HEK293 (cell line): ENCODE data around the gene HNF1A.

Experiments
- CTCF ChIA-PET: fragments of 350-600 bp; formaldehyde crosslinking; extraction: SDS; loops from one replicate; lab custom pipeline; 2021; ENCODE audit warnings: antibody characterized with exemption; lab: Yijun Ruan, JAX
- POLR2A ChIA-PET: fragments of 300-600 bp; formaldehyde crosslinking; extraction: SDS; loops from one replicate; lab custom pipeline; 2020; ENCODE audit warnings: antibody characterized with exemption, inconsistent platforms; lab: Yijun Ruan, JAX
- H3K27ac ChIP-seq: fragments of 200-500 bp; sonication (Bioruptor generic); 2 replicates; pipeline ENCODE4 v1.5.1; 2014; ENCODE audit warnings: low read depth, low read length, control low read depth, inconsistent platforms; ENCODE audit errors: extremely low read depth
- H3K36me3 ChIP-seq, 2 experiments: fragments of 200-500 bp in 1 of 2; sonication (Bioruptor generic) in 1 of 2; 1 replicate in 1 of 2; 2 replicates in 1 of 2; pipeline ENCODE4 v1.5.1; 2014 to 2017; ENCODE audit warnings: inconsistent platforms in 2 of 2, low read length in 2 of 2; ENCODE audit not compliant: control insufficient read depth in 2 of 2, insufficient read depth in 1 of 2
- H3K4me1 ChIP-seq: fragments of 200-500 bp; sonication (Bioruptor generic); 2 replicates; pipeline ENCODE4 v1.5.1; 2014; ENCODE audit warnings: mild to moderate bottlenecking, low read length, inconsistent platforms; ENCODE audit not compliant: control insufficient read depth, insufficient read depth
- H3K4me3 ChIP-seq: 2 replicates; pipeline ENCODE4 v1.5.1; 2011; ENCODE audit warnings: low read depth, mild to moderate bottlenecking, control low read depth, low read length, moderate library complexity
- H3K9me3 ChIP-seq: fragments of 200-500 bp; sonication (Bioruptor generic); 2 replicates; pipeline ENCODE4 v1.5.1; 2014; ENCODE audit warnings: low read depth, low read length, inconsistent platforms; ENCODE audit not compliant: control insufficient read depth, insufficient read depth
- ATF2 ChIP-seq: fragments of 450-650 bp; formaldehyde crosslinking; IDR thresholded peaks from 2 replicates; pipeline ENCODE4 v1.5.1; 2016; ENCODE audit warnings: missing biosample characterization, missing genetic modification characterization, low read depth
- BCL11A ChIP-seq: fragments of 450-650 bp; formaldehyde crosslinking; IDR thresholded peaks from 2 replicates; pipeline ENCODE4 v1.5.1; 2016; ENCODE audit warnings: low read depth, missing biosample characterization, missing genetic modification characterization
- HOXA7 ChIP-seq: sonication (generic); formaldehyde crosslinking; IDR thresholded peaks from 2 replicates; pipeline ENCODE4 v1.8.1; 2022; ENCODE audit warnings: missing genetic modification reagents, borderline replicate concordance
- PRDM1 ChIP-seq: fragments of 450-650 bp; formaldehyde crosslinking; IDR thresholded peaks from 2 replicates; pipeline ENCODE4; 2016; ENCODE audit warnings: missing biosample characterization, missing genetic modification characterization
- PRDM2 ChIP-seq: fragments of 450-650 bp; formaldehyde crosslinking; IDR thresholded peaks from 2 replicates; pipeline ENCODE4 v1.5.1; 2016; ENCODE audit warnings: missing biosample characterization, missing genetic modification characterization, borderline replicate concordance
- RBAK ChIP-seq: fragments of 450-650 bp; formaldehyde crosslinking; IDR thresholded peaks from 2 replicates; pipeline ENCODE4 v1.5.1; 2016; ENCODE audit warnings: missing biosample characterization, missing genetic modification characterization
- SETDB1 ChIP-seq: IDR thresholded peaks from one replicate; pipeline ENCODE4 v1.6.1; 2017; ENCODE audit warnings: mild to moderate bottlenecking, low read length, moderate library complexity, mixed read lengths; ENCODE audit not compliant: insufficient read length
- ZBTB1 ChIP-seq: fragments of 450-650 bp; formaldehyde crosslinking; IDR thresholded peaks from 2 replicates; pipeline ENCODE4 v1.5.1; 2016; ENCODE audit warnings: missing biosample characterization, missing genetic modification characterization
- ZFP37 ChIP-seq: fragments of 450-650 bp; formaldehyde crosslinking; IDR thresholded peaks from 2 replicates; pipeline ENCODE4 v1.5.1; 2016; ENCODE audit warnings: missing biosample characterization, missing genetic modification characterization
- ZIC2 ChIP-seq: fragments of 450-650 bp; formaldehyde crosslinking; IDR thresholded peaks from 2 replicates; pipeline ENCODE4 v1.5.1; 2016; ENCODE audit warnings: missing biosample characterization, missing genetic modification characterization
- ZNF121 ChIP-seq: fragments of 450-650 bp; formaldehyde crosslinking; IDR thresholded peaks from 2 replicates; pipeline ENCODE4 v1.5.1; 2016; ENCODE audit warnings: missing biosample characterization, missing genetic modification characterization
- ZNF24 ChIP-seq: fragments of 450-650 bp; formaldehyde crosslinking; IDR thresholded peaks from 2 replicates; pipeline ENCODE4 v1.5.1; 2016; ENCODE audit warnings: missing biosample characterization, missing genetic modification characterization
- ZNF324 ChIP-seq: fragments of 450-650 bp; formaldehyde crosslinking; IDR thresholded peaks from 2 replicates; pipeline ENCODE4 v1.5.1; 2016; ENCODE audit warnings: missing biosample characterization, missing genetic modification characterization
- ZNF394 ChIP-seq: fragments of 450-650 bp; formaldehyde crosslinking; IDR thresholded peaks from 2 replicates; pipeline ENCODE4 v1.5.1; 2016; ENCODE audit warnings: missing biosample characterization, missing genetic modification characterization, mild to moderate bottlenecking, moderate library complexity, borderline replicate concordance
- ZNF404 ChIP-seq: fragments of 450-650 bp; formaldehyde crosslinking; IDR thresholded peaks from 2 replicates; pipeline ENCODE4 v1.5.1; 2017; ENCODE audit warnings: missing biosample characterization, missing genetic modification characterization
- ZNF514 ChIP-seq: fragments of 450-650 bp; formaldehyde crosslinking; IDR thresholded peaks from 2 replicates; pipeline ENCODE4 v1.5.1; 2016; ENCODE audit warnings: missing biosample characterization, missing genetic modification characterization
- ZNF544 ChIP-seq: fragments of 450-650 bp; formaldehyde crosslinking; IDR thresholded peaks from 2 replicates; pipeline ENCODE4 v1.5.0; 2017; ENCODE audit warnings: missing biosample characterization, missing genetic modification characterization
- ZNF585B ChIP-seq: fragments of 450-650 bp; formaldehyde crosslinking; IDR thresholded peaks from 2 replicates; pipeline ENCODE4 v1.5.1; 2016; ENCODE audit warnings: missing biosample characterization, missing genetic modification characterization
- ZNF624 ChIP-seq: fragments of 450-650 bp; formaldehyde crosslinking; IDR thresholded peaks from 2 replicates; pipeline ENCODE4 v1.5.1; 2017; ENCODE audit warnings: missing biosample characterization, missing genetic modification characterization
- ZNF837 ChIP-seq: fragments of 450-650 bp; formaldehyde crosslinking; IDR thresholded peaks from 2 replicates; pipeline ENCODE4 v1.5.1; 2016; ENCODE audit warnings: missing biosample characterization, missing genetic modification characterization
- ZSCAN4 ChIP-seq: fragments of 450-650 bp; formaldehyde crosslinking; IDR thresholded peaks from 2 replicates; pipeline ENCODE4 v1.5.1; 2017; ENCODE audit warnings: missing biosample characterization, missing genetic modification characterization

Gene HNF1A

DNA sequence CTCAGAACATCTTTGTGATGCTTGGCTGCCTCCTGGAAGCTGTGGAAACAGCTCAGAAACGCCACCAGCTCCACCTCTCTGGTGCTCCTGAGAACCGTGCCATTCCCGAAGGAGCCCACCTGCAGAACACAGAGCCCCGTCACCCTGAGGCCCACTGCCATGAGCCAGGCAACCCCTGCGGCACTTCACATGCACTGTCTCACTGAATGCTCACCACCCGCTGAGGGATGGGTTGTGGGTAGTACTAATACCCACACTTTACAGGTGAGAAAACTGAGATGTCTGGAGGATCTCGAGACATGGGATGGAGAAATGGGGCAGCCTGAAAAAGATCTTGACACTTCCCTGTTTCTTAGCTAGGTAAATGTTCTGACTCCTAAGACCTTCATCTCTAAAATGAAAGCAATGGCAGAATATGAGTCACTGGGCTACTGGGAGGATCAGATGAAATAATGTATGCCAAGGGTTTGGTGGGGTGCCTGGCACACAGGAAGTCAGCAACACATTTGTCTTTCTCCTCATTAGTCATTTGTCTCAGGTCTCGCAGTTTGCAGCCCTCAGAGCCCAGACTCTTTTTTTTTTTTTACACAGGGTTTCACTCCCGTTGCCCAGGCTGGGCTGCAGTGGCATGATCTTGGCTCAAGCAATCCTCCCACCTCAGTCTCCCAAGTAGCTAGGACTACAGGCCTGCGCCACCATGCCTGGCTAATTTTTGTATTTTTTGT, 55.4 kb downstream of the HNF1A start:
- Histone ChIP-seq H3K9me3 (no peaks in the 10 kb centered on the region), H3K4me3 (no peak overlapping the region), H3K4me1 (no peaks in the 10 kb centered on the region), H3K36me3 (no peaks in the 10 kb centered on the region), H3K27ac (no peak overlapping the region)
- POLR2A ChIA-PET: no interaction called here
- CTCF ChIA-PET: no interaction called here
- TF ChIP-seq HOXA7 (CRISPR knock-in tag) (no peak), RBAK (tag by site-specific recombination) (no peak)

DNA sequence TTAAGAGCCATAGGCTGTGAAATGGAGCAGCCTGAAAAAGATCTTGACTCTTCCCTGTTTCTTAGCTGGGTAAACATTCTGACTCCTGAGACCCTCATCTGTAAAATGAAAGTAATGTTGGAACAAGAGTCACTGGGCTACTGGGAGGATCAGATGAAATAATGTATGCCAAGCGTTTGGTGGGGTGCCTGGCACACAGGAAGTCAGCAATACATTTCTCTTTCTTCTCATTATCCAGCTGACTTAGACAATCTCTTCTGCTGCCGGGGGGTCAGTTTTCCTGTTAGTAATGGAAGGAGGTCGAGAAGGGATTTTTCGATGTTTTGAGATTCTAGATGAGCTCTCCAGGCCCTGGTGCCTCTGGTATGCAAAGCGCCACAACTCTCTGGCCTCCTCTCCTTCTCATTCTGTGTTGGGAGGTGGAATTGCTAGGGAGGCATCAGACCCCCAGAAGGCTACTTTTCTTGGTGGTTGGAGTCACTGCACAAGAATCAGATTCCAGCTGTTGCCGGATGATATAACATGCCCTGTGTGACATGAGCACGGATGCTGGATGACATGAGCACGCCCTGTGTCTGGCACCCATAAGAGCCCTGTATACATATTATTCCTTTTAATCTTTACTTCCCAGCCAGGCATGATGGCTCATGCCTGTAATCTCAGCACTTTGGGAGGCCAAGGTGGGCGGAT, 56.4 kb downstream of the HNF1A start:
- Histone ChIP-seq H3K36me3 (no peaks in the 10 kb centered on the region), H3K9me3 (no peaks in the 10 kb centered on the region), H3K4me3 (no peak overlapping the region), H3K27ac (no peak overlapping the region), H3K4me1 (no peaks in the 10 kb centered on the region)
- TF ChIP-seq ZSCAN4: no peak
- no peak for TF ChIP-seq ZFP37 (tag by site-specific recombination)
- no peak for TF ChIP-seq ZNF514 (tag by site-specific recombination)
- TF ChIP-seq ZBTB1 (tag by site-specific recombination): no peak
- TF ChIP-seq PRDM2: no peak
- no peak for TF ChIP-seq ZIC2
- TF ChIP-seq ZNF24: no peak
- no peak for TF ChIP-seq ZNF544 (tag by site-specific recombination)
- no peak for TF ChIP-seq ZNF624
- no peak for TF ChIP-seq ZNF404
- TF ChIP-seq ZNF837 (tag by site-specific recombination): no peak
- no peak for TF ChIP-seq PRDM1 (tag by site-specific recombination)
- no peak for TF ChIP-seq BCL11A (tag by site-specific recombination)
- no peak for TF ChIP-seq ZNF121 (tag by site-specific recombination)
- TF ChIP-seq RBAK (tag by site-specific recombination): no peak
- TF ChIP-seq SETDB1: no peak
- no peak for TF ChIP-seq ATF2 (tag by site-specific recombination)
- TF ChIP-seq ZNF585B (tag by site-specific recombination): no peak
- no peak for TF ChIP-seq ZNF324 (tag by site-specific recombination)
- no peak for TF ChIP-seq ZNF394
- POLR2A ChIA-PET: no interaction called here
- CTCF ChIA-PET: no interaction called here
